Stimulated activated CD4-positive, alpha-beta T cell treated with anti-CD3 and anti-CD28 coated beads, Interleukin-15, amount 100 ng/mL, for 24 hours (primary cell): ENCODE measurements around the gene METTL21C.

Source experiments
- DNase-seq: peaks from one replicate; pipeline ENCODE4 v3.0.0-alpha.2; 2020

METTL21C gene

GRCh38 chr13:102697264-102697663, 2.4 kb upstream of the METTL21C start:
- DNase-seq, result no peak

GRCh38 chr13:102696465-102696864, 1.6 kb upstream of the METTL21C start:
- DNase-seq, result no peak

- DNase-seq, result no peak
These were observed 1.1 kb downstream of the METTL21C start for GRCh38 chr13:102693776-102694175.

GRCh38 chr13:102693250-102693649, 1.6 kb downstream of the METTL21C start:
- no peak for DNase-seq

GRCh38 chr13:102692491-102692826, 2.4 kb downstream of the METTL21C start:
- DNase-seq, result no peak

- no peak for DNase-seq
These were observed 4.0 kb downstream of the METTL21C start for GRCh38 chr13:102690883-102691282.

- no peak for DNase-seq
These were observed 6.4 kb downstream of the METTL21C start for GRCh38 chr13:102688306-102688973.

GRCh38 chr13:102687520-102687919, 7.3 kb downstream of the METTL21C start:
- no peak for DNase-seq

GRCh38 chr13:102686024-102686423, 8.8 kb downstream of the METTL21C start:
- DNase-seq, result no peak

- DNase-seq, result no peak
These were observed 11.2 kb downstream of the METTL21C start for GRCh38 chr13:102683637-102684036.

GRCh38 chr13:102682727-102683126, 12.1 kb downstream of the METTL21C start:
- DNase-seq, result no peak

- no peak for DNase-seq
These were observed 12.6 kb downstream of the METTL21C start for GRCh38 chr13:102682211-102682610.

- DNase-seq, result no peak
These were observed 13.8 kb downstream of the METTL21C start for GRCh38 chr13:102680842-102681740.

- no peak for DNase-seq
These were observed 14.6 kb downstream of the METTL21C start for GRCh38 chr13:102680133-102680717.

GRCh38 chr13:102679449-102680132, 15.3 kb downstream of the METTL21C start:
- no peak for DNase-seq

GRCh38 chr13:102678339-102679107, 16.3 kb downstream of the METTL21C start:
- DNase-seq, result no peak

- no peak for DNase-seq
These were observed 17.7 kb downstream of the METTL21C start for GRCh38 chr13:102677122-102677521.

- DNase-seq, result no peak
These were observed 19.7 kb downstream of the METTL21C start for GRCh38 chr13:102675115-102675514.

GRCh38 chr13:102670130-102670529, 24.7 kb downstream of the METTL21C start:
- DNase-seq, result no peak

GRCh38 chr13:102667911-102668310, 26.9 kb downstream of the METTL21C start:
- DNase-seq, result no peak

GRCh38 chr13:102667023-102667422, 27.8 kb downstream of the METTL21C start:
- DNase-seq, result no peak

GRCh38 chr13:102659168-102659713, 35.6 kb downstream of the METTL21C start:
- DNase-seq, result no peak
